WTC11 (cell line): ENCODE results near the gene GSPT1. TPM values are rescaled to one million over a fixed set of nuclear protein-coding genes. Genes with fewer than 3 reads are reported as not detected.

Experiments
- ATAC-seq: fragments of 200-7000 bp; cut with Tn5 transposase; 2 replicates; pipeline ENCODE4 v1.10.0; 2021; ENCODE audit warnings: mild to moderate bottlenecking, moderate library complexity
- CTCF ChIA-PET: fragments of 300-600 bp; sonication (Branson Sonifier 250); formaldehyde crosslinking; loops from one replicate; lab custom pipeline; 2021; ENCODE audit warnings: antibody characterized with exemption; lab: Charles Lee
- POLR2A ChIA-PET: fragments of 350-600 bp; sonication (Branson Sonifier 250); formaldehyde crosslinking; loops from one replicate; lab custom pipeline; 2021; ENCODE audit warnings: antibody characterized with exemption; lab: Charles Lee
- DNase-seq: peaks from one replicate; pipeline ENCODE4 v3.0.0; 2021; ENCODE audit warnings: low spot score
- H3K27ac Mint-ChIP-seq: 2 replicates; pipeline ENCODE4 v1.8.0; 2021; ENCODE audit warnings: mixed read lengths
- H3K27me3 Mint-ChIP-seq: 2 replicates; pipeline ENCODE4 v1.8.0; 2021; ENCODE audit warnings: low read depth, mild to moderate bottlenecking, moderate library complexity, mixed read lengths
- H3K36me3 Mint-ChIP-seq: 2 replicates; pipeline ENCODE4 v1.8.0; 2021; ENCODE audit warnings: mixed read lengths
- H3K4me1 Mint-ChIP-seq: 2 replicates; pipeline ENCODE4 v1.8.0; 2022; ENCODE audit warnings: mixed read lengths
- H3K4me3 Mint-ChIP-seq: 2 replicates; pipeline ENCODE4 v1.8.0; 2021; ENCODE audit warnings: mild to moderate bottlenecking, moderate library complexity, mixed read lengths
- H3K9me3 Mint-ChIP-seq: 2 replicates; pipeline ENCODE4 v1.8.0; 2021; ENCODE audit warnings: mixed read lengths
- AFF4 ChIP-seq: sonication (generic); formaldehyde crosslinking; IDR thresholded peaks from 2 replicates; pipeline ENCODE4 v1.8.1; 2023; ENCODE audit warnings: mild to moderate bottlenecking, missing genetic modification reagents, borderline replicate concordance
- ATF2 ChIP-seq: sonication (generic); formaldehyde crosslinking; IDR thresholded peaks from 2 replicates; pipeline ENCODE4 v1.8.1; 2022; ENCODE audit warnings: low read depth, missing genetic modification reagents, borderline replicate concordance
- ATF3 ChIP-seq: sonication (generic); formaldehyde crosslinking; conservative IDR thresholded peaks from 2 replicates; pipeline ENCODE4 v1.8.1; 2022; ENCODE audit warnings: mild to moderate bottlenecking, missing genetic modification reagents
- CBFB ChIP-seq: sonication (generic); formaldehyde crosslinking; IDR thresholded peaks from 2 replicates; pipeline ENCODE4 v1.8.1; 2022; ENCODE audit warnings: mild to moderate bottlenecking, low read depth, missing genetic modification reagents
- CDX4 ChIP-seq: fragments of 250-450 bp; sonication (Bioruptor Pico); IDR thresholded peaks from 2 replicates; pipeline ENCODE4 v1.9.0; 2021; ENCODE audit warnings: moderate library complexity, mild to moderate bottlenecking, inconsistent platforms, borderline replicate concordance
- CREB1 ChIP-seq: sonication (generic); formaldehyde crosslinking; IDR thresholded peaks from 2 replicates; pipeline ENCODE4 v1.8.0; 2023; ENCODE audit warnings: mild to moderate bottlenecking, missing genetic modification reagents
- CREM ChIP-seq: sonication (generic); formaldehyde crosslinking; IDR thresholded peaks from 2 replicates; pipeline ENCODE4 v1.8.1; 2022; ENCODE audit warnings: mild to moderate bottlenecking, missing genetic modification reagents, moderate library complexity
- E2F5 ChIP-seq: sonication (generic); formaldehyde crosslinking; IDR thresholded peaks from 2 replicates; pipeline ENCODE4 v1.8.1; 2022; ENCODE audit warnings: mild to moderate bottlenecking, moderate library complexity, missing genetic modification reagents
- ERG ChIP-seq: fragments of 250-450 bp; sonication (Bioruptor Pico); IDR thresholded peaks from 2 replicates; pipeline ENCODE4 v1.8.0; 2021; ENCODE audit warnings: mild to moderate bottlenecking
- FOXK1 ChIP-seq: sonication (generic); formaldehyde crosslinking; IDR thresholded peaks from 2 replicates; pipeline ENCODE4 v1.8.0; 2022; ENCODE audit warnings: mild to moderate bottlenecking, moderate library complexity, missing genetic modification reagents
- FOXP1 ChIP-seq: sonication (generic); formaldehyde crosslinking; IDR thresholded peaks from 2 replicates; pipeline ENCODE4 v1.8.0; 2022; ENCODE audit warnings: missing genetic modification reagents, mild to moderate bottlenecking, moderate library complexity, borderline replicate concordance
- HMGA2 ChIP-seq: fragments of 250-450 bp; sonication (Bioruptor Pico); IDR thresholded peaks from 2 replicates; pipeline ENCODE4 v1.4.0; 2021; ENCODE audit warnings: mild to moderate bottlenecking, moderate library complexity
- JUN ChIP-seq: sonication (generic); formaldehyde crosslinking; IDR thresholded peaks from 2 replicates; pipeline ENCODE4 v1.8.0; 2023; ENCODE audit warnings: mild to moderate bottlenecking, missing genetic modification reagents
- KAT7 ChIP-seq: sonication (generic); formaldehyde crosslinking; IDR thresholded peaks from 2 replicates; pipeline ENCODE4 v1.8.1; 2023; ENCODE audit warnings: missing genetic modification reagents, mild to moderate bottlenecking, borderline replicate concordance
- NFATC4 ChIP-seq: fragments of 250-450 bp; sonication (Bioruptor Pico); IDR thresholded peaks from 2 replicates; pipeline ENCODE4 v1.9.0; 2021; ENCODE audit warnings: mild to moderate bottlenecking
- RELA ChIP-seq: sonication (generic); formaldehyde crosslinking; IDR thresholded peaks from 2 replicates; pipeline ENCODE4 v1.8.1; 2022; ENCODE audit warnings: missing genetic modification reagents, mild to moderate bottlenecking, borderline replicate concordance
- SMAD3 ChIP-seq: sonication (generic); formaldehyde crosslinking; IDR thresholded peaks from 2 replicates; pipeline ENCODE4 v1.8.0; 2022; ENCODE audit warnings: missing genetic modification reagents, mild to moderate bottlenecking, borderline replicate concordance
- SOX15 ChIP-seq: fragments of 250-450 bp; sonication (Bioruptor Pico); IDR thresholded peaks from 2 replicates; pipeline ENCODE4 v1.9.0; 2021; ENCODE audit warnings: mild to moderate bottlenecking
- TP53 ChIP-seq: sonication (generic); formaldehyde crosslinking; IDR thresholded peaks from 2 replicates; pipeline ENCODE4 v1.8.1; 2023; ENCODE audit warnings: mild to moderate bottlenecking, missing genetic modification reagents
- ZNF121 ChIP-seq: sonication (generic); formaldehyde crosslinking; IDR thresholded peaks from 2 replicates; pipeline ENCODE4 v1.8.0; 2023; ENCODE audit warnings: missing genetic modification reagents
- ZNF138 ChIP-seq: sonication (generic); formaldehyde crosslinking; conservative IDR thresholded peaks from 2 replicates; pipeline ENCODE4 v1.8.1; 2022; ENCODE audit warnings: mild to moderate bottlenecking, moderate library complexity, missing genetic modification reagents
- ZNF317 ChIP-seq: sonication (generic); formaldehyde crosslinking; IDR thresholded peaks from 2 replicates; pipeline ENCODE4 v1.8.1; 2023; ENCODE audit warnings: low read depth, mild to moderate bottlenecking, moderate library complexity, missing genetic modification reagents, borderline replicate concordance
- ZNF425 ChIP-seq: fragments of 250-450 bp; sonication (Bioruptor Pico); conservative IDR thresholded peaks from 2 replicates; pipeline ENCODE4 v1.9.0; 2021; ENCODE audit warnings: mild to moderate bottlenecking
- ZNF512 ChIP-seq: sonication (generic); formaldehyde crosslinking; IDR thresholded peaks from 2 replicates; pipeline ENCODE4 v1.8.1; 2022; ENCODE audit warnings: missing genetic modification reagents, borderline replicate concordance
- total RNA-seq: library from RNA; stranded (reverse); gene quantifications from 3 replicates; pipeline ENCODE4 v1.2.3, GENCODE V29; 2021

The GSPT1 gene
- total RNA-seq, 1 experiment from 2014 or later, result 190 TPM

GRCh38 chr16:11875721-11876120 is 40.0 kb downstream of the GSPT1 start:
- no peaks in the 10 kb centered on the region; the same call in 1 of the 2 replicates for H3K27me3 Mint-ChIP-seq
- TF ChIP-seq SMAD3 (CRISPR knock-in tag), result no peak
- TF ChIP-seq CREB1 (CRISPR knock-in tag), result no peak
- no peak for TF ChIP-seq ZNF425 (CRISPR knock-in tag)
- TF ChIP-seq HMGA2, result no peak
- no peak for TF ChIP-seq E2F5 (CRISPR knock-in tag)
- TF ChIP-seq CDX4 (CRISPR knock-in tag), result no peak
- no peak for TF ChIP-seq KAT7 (CRISPR knock-in tag)
- TF ChIP-seq SOX15, result no peak
- TF ChIP-seq RELA (CRISPR knock-in tag), result no peak
- no peak for TF ChIP-seq CBFB (CRISPR knock-in tag)
- TF ChIP-seq ATF3 (CRISPR knock-in tag), result no peak
- TF ChIP-seq NFATC4 (CRISPR knock-in tag), result no peak
- no peaks in the 10 kb centered on the region for H3K9me3 Mint-ChIP-seq
- POLR2A ChIA-PET, result no interaction called here
- CTCF ChIA-PET, result interaction anchor here (1.7 kb wide), 1 partner anchor 14 kb away, joined by 4 read pairs; no protein-coding TSS in a partner anchor
- ATAC-seq, result no peak
- H3K27ac Mint-ChIP-seq, result no peak overlapping the region
- H3K4me1 Mint-ChIP-seq, result peaks cover 4% of the 10 kb centered on the region
- H3K4me3 Mint-ChIP-seq, result no peak overlapping the region
- DNase-seq, result no peak
- peaks cover 55% of the 10 kb centered on the region for H3K36me3 Mint-ChIP-seq

- ATAC-seq, result peak; percentile 89
- H3K27ac Mint-ChIP-seq, result peak overlapping the region; percentile 87
- TF ChIP-seq CREM (CRISPR knock-in tag) (no peak), ZNF317 (no peak), ZNF121 (CRISPR knock-in tag) (no peak), ATF2 (no peak), FOXK1 (CRISPR knock-in tag) (no peak), ZNF512 (CRISPR knock-in tag) (no peak), FOXP1 (no peak), ZNF138 (CRISPR knock-in tag) (no peak), JUN (CRISPR knock-in tag) (no peak), AFF4 (no peak), ERG (no peak), TP53 (CRISPR knock-in tag) (no peak)
These were observed 44.6 kb downstream of the GSPT1 start for GRCh38 chr16:11871193-11871592.

More at GRCh38 chr16:11871193-11871592, 44.6 kb downstream of the GSPT1 start:
- Mint-ChIP-seq H3K27me3 (no peaks in the 10 kb centered on the region; the same call in 1 of the 2 replicates), H3K4me1 (peaks cover 4% of the 10 kb centered on the region), H3K4me3 (no peak overlapping the region), H3K9me3 (no peaks in the 10 kb centered on the region), H3K36me3 (peaks cover 28% of the 10 kb centered on the region)
- ChIA-PET CTCF (interaction anchor here (0.6 to 1.5 kb wide), 4 partner anchors 143 to 466 kb away, joined by 3 to 16 read pairs (median 4); no protein-coding TSS in a partner anchor), POLR2A (no interaction called here)
- DNase-seq, result peak; percentile 28
